OCI-LY3 (cell line): ENCODE data around the gene ELFN1.

ENCODE experiments used
- CTCF ChIP-seq: fragments of 200-600, 300-600 bp; sonication (generic); IDR thresholded peaks from 2 replicates; pipeline ENCODE4 v1.5.1; 2014; ENCODE audit warnings: antibody characterized with exemption, low read length, low read depth
- EZH2phosphoT487 ChIP-seq: fragments of 200-600 bp; shearing (Covaris generic); IDR thresholded peaks from 2 replicates; pipeline ENCODE4 v1.6.1; 2018; ENCODE audit warnings: antibody characterized with exemption, mixed run types, low read depth

GRCh38 chr7:1712907-1713501 lies 42.9 kb downstream of the ELFN1 start:
- TF ChIP-seq CTCF (no peak), EZH2phosphoT487 (no peak)
